WTC11 (cell line): Measurements from ENCODE around the gene ERBB4. TPM values are rescaled to one million over a fixed set of nuclear protein-coding genes. Genes with fewer than 3 reads are reported as not detected.

Experiments used
- ATAC-seq: fragments of 200-7000 bp; cut with Tn5 transposase; 2 replicates; pipeline ENCODE4 v1.10.0; 2021; ENCODE audit warnings: mild to moderate bottlenecking, moderate library complexity
- CTCF ChIA-PET: fragments of 300-600 bp; sonication (Branson Sonifier 250); formaldehyde crosslinking; loops from one replicate; lab custom pipeline; 2021; ENCODE audit warnings: antibody characterized with exemption; lab: Charles Lee
- POLR2A ChIA-PET: fragments of 350-600 bp; sonication (Branson Sonifier 250); formaldehyde crosslinking; loops from one replicate; lab custom pipeline; 2021; ENCODE audit warnings: antibody characterized with exemption; lab: Charles Lee
- DNase-seq: peaks from one replicate; pipeline ENCODE4 v3.0.0; 2021; ENCODE audit warnings: low spot score
- H3K27ac Mint-ChIP-seq: 2 replicates; pipeline ENCODE4 v1.8.0; 2021; ENCODE audit warnings: mixed read lengths
- H3K27me3 Mint-ChIP-seq: 2 replicates; pipeline ENCODE4 v1.8.0; 2021; ENCODE audit warnings: low read depth, mild to moderate bottlenecking, moderate library complexity, mixed read lengths
- H3K36me3 Mint-ChIP-seq: 2 replicates; pipeline ENCODE4 v1.8.0; 2021; ENCODE audit warnings: mixed read lengths
- H3K4me1 Mint-ChIP-seq: 2 replicates; pipeline ENCODE4 v1.8.0; 2022; ENCODE audit warnings: mixed read lengths
- H3K4me3 Mint-ChIP-seq: 2 replicates; pipeline ENCODE4 v1.8.0; 2021; ENCODE audit warnings: mild to moderate bottlenecking, moderate library complexity, mixed read lengths
- H3K9me3 Mint-ChIP-seq: 2 replicates; pipeline ENCODE4 v1.8.0; 2021; ENCODE audit warnings: mixed read lengths
- ATF1 ChIP-seq: sonication (generic); formaldehyde crosslinking; IDR thresholded peaks from 2 replicates; pipeline ENCODE4 v1.8.1; 2023; ENCODE audit warnings: mild to moderate bottlenecking, moderate library complexity, missing genetic modification reagents
- CREM ChIP-seq: sonication (generic); formaldehyde crosslinking; IDR thresholded peaks from 2 replicates; pipeline ENCODE4 v1.8.1; 2022; ENCODE audit warnings: mild to moderate bottlenecking, missing genetic modification reagents, moderate library complexity
- EMX1 ChIP-seq: fragments of 250-450 bp; sonication (Bioruptor Pico); IDR thresholded peaks from 2 replicates; pipeline ENCODE4 v1.8.0; 2021; ENCODE audit warnings: mild to moderate bottlenecking
- ETV6 ChIP-seq: sonication (generic); formaldehyde crosslinking; IDR thresholded peaks from 2 replicates; pipeline ENCODE4 v1.8.1; 2022; ENCODE audit warnings: mild to moderate bottlenecking, missing genetic modification reagents
- FOXP1 ChIP-seq: sonication (generic); formaldehyde crosslinking; IDR thresholded peaks from 2 replicates; pipeline ENCODE4 v1.8.0; 2022; ENCODE audit warnings: missing genetic modification reagents, mild to moderate bottlenecking, moderate library complexity, borderline replicate concordance
- NR3C1 ChIP-seq: sonication (generic); formaldehyde crosslinking; conservative IDR thresholded peaks from 2 replicates; pipeline ENCODE4 v1.8.1; 2023; ENCODE audit warnings: low read depth, mild to moderate bottlenecking, missing genetic modification reagents
- SMAD4 ChIP-seq: sonication (generic); formaldehyde crosslinking; IDR thresholded peaks from 2 replicates; pipeline ENCODE4 v1.8.0; 2022; ENCODE audit warnings: mild to moderate bottlenecking, missing genetic modification reagents
- SOX15 ChIP-seq: fragments of 250-450 bp; sonication (Bioruptor Pico); IDR thresholded peaks from 2 replicates; pipeline ENCODE4 v1.9.0; 2021; ENCODE audit warnings: mild to moderate bottlenecking
- TCF7 ChIP-seq: sonication (generic); formaldehyde crosslinking; IDR thresholded peaks from 2 replicates; pipeline ENCODE4 v1.8.0; 2022; ENCODE audit warnings: mild to moderate bottlenecking, low read depth, missing genetic modification reagents, moderate library complexity
- TEAD1 ChIP-seq: sonication (generic); formaldehyde crosslinking; IDR thresholded peaks from 2 replicates; pipeline ENCODE4 v1.8.0; 2022; ENCODE audit warnings: mild to moderate bottlenecking, missing genetic modification reagents
- TEAD4 ChIP-seq: sonication (generic); formaldehyde crosslinking; IDR thresholded peaks from 2 replicates; pipeline ENCODE4 v1.8.0; 2022; ENCODE audit warnings: mild to moderate bottlenecking, missing genetic modification reagents
- ZNF671 ChIP-seq: fragments of 250-450 bp; sonication (Bioruptor Pico); IDR thresholded peaks from 2 replicates; pipeline ENCODE4 v1.8.0; 2021; ENCODE audit warnings: mild to moderate bottlenecking
- total RNA-seq: library from RNA; stranded (reverse); gene quantifications from 3 replicates; pipeline ENCODE4 v1.2.3, GENCODE V29; 2021
- TF ChIP-seq, protein P1 (sequence below): sonication (generic); formaldehyde crosslinking; IDR thresholded peaks from 2 replicates; pipeline ENCODE4 v1.8.1; 2023; ENCODE audit warnings: mild to moderate bottlenecking, missing genetic modification reagents, moderate library complexity
- TF ChIP-seq, protein P2 (sequence below): sonication (generic); formaldehyde crosslinking; IDR thresholded peaks from 2 replicates; pipeline ENCODE4 v1.8.0; 2022; ENCODE audit warnings: mild to moderate bottlenecking, missing genetic modification reagents
- TF ChIP-seq, protein P3 (sequence below): sonication (generic); formaldehyde crosslinking; IDR thresholded peaks from 2 replicates; pipeline ENCODE4 v1.8.0; 2022; ENCODE audit warnings: mild to moderate bottlenecking, missing genetic modification reagents
- TF ChIP-seq, protein P4 (sequence below): fragments of 250-450 bp; sonication (Bioruptor Pico); IDR thresholded peaks from 2 replicates; pipeline ENCODE4 v1.9.0; 2021; ENCODE audit warnings: mild to moderate bottlenecking, borderline replicate concordance
- TF ChIP-seq, protein P5 (sequence below): fragments of 200-600 bp; IDR thresholded peaks from 2 replicates; pipeline ENCODE4 v1.8.0; 2022; ENCODE audit warnings: antibody characterized with exemption
- TF ChIP-seq, protein P6 (sequence below): fragments of 250-450 bp; sonication (Bioruptor Pico); IDR thresholded peaks from 2 replicates; pipeline ENCODE4 v1.9.0; 2021; ENCODE audit warnings: moderate library complexity, mild to moderate bottlenecking, inconsistent platforms, borderline replicate concordance

Gene ERBB4
- total RNA-seq, 1 experiment from 2014 or later: 1.6 TPM

DNA sequence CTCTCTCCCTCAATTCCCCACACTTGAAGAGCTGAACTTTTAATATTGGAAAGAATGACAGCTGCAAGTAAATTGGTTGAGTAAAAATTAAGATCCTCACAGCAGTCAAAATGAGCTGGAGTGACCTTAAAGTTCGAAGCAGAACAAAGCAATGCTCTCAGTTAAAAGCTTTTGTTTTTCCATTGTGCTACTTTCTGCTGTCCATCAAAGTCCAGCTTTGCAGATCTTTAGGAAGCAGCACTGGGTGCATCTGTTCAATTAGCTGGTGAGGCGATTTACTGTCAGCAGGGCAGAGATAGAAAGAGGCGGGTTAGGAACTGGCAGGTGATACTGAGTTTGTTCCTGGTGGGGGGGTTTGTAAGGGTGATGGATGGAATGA lies 1147.4 kb downstream of the ERBB4 start:
- no peak for TF ChIP-seq TCF7
- TF ChIP-seq, protein P1, sequence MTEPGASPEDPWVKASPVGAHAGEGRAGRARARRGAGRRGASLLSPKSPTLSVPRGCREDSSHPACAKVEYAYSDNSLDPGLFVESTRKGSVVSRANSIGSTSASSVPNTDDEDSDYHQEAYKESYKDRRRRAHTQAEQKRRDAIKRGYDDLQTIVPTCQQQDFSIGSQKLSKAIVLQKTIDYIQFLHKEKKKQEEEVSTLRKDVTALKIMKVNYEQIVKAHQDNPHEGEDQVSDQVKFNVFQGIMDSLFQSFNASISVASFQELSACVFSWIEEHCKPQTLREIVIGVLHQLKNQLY (CRISPR knock-in tag): no peak
- TF ChIP-seq, all 79 proteins: peak for 0
- Mint-ChIP-seq H3K36me3 (no peaks in the 10 kb centered on the region), H3K9me3 (no peaks in the 10 kb centered on the region), H3K4me1 (peaks cover 23% of the 10 kb centered on the region), H3K27ac (no peak overlapping the region), H3K27me3 (no peaks in the 10 kb centered on the region), H3K4me3 (no peak overlapping the region)
- DNase-seq: no peak
- no peak for ATAC-seq
- POLR2A ChIA-PET: no interaction called here
- CTCF ChIA-PET: no interaction called here

DNA sequence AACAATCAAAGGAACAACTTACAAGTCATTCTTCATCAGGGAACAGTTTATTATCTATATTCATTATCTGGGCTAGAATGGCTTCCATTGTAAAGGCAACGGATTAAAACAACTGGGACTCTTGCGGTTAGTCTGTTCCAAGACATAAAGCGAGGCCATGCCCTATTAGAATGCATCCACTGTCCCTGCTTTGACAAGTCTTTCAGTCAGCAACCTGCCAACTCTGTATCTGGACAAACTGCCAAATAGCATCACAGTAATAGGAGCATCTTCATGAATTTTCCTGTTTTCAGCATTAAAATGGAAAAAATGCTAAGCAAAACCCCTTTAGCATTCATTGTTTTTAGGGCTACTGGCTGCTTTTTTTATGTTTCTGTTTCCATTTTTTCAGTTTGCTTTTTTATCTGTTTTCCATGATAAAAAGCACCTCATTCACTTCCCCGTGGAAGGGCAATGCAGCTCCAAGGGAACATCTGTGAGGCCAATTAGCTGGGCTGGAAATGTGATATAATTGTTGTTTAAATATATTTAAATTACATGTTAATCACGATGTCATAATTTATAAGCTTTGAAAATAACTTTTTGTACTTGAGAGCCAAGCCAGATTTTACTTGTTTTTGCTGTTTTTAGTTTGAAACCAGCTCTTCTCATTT lies 1147.9 kb downstream of the ERBB4 start:
- peaks cover 23% of the 10 kb centered on the region for H3K4me1 Mint-ChIP-seq
- no peak overlapping the region for H3K27ac Mint-ChIP-seq
- POLR2A ChIA-PET: no interaction called here

DNA sequence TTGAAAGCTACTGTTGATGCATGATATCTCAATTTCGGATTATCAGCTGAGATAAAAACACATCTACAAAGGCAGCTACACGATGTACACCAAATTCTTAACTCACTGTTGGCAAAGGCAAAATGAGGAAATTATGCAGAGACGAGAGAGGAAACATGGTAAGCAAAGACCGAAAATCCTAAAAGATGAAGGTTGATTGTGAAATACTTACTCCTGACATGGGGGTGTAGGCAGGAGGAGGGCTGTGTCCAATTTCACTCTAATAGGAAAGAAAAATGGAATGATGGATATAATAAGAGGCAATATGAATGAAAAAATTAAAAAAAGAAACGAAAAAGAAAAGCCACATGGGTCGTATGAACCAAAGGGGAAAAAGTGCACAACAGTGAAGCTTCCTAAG lies 1150.9 kb downstream of the ERBB4 start:
- Mint-ChIP-seq H3K27me3 (no peaks in the 10 kb centered on the region), H3K4me3 (no peak overlapping the region), H3K4me1 (peaks cover 23% of the 10 kb centered on the region), H3K9me3 (no peaks in the 10 kb centered on the region), H3K36me3 (no peaks in the 10 kb centered on the region), H3K27ac (no peak overlapping the region)
- no peak for DNase-seq
- ChIA-PET POLR2A (interaction anchor here (1.0 kb wide), 1 partner anchor 28 kb away, joined by 3 read pairs; no protein-coding TSS in a partner anchor), CTCF (no interaction called here)
- TF ChIP-seq, protein P2, sequence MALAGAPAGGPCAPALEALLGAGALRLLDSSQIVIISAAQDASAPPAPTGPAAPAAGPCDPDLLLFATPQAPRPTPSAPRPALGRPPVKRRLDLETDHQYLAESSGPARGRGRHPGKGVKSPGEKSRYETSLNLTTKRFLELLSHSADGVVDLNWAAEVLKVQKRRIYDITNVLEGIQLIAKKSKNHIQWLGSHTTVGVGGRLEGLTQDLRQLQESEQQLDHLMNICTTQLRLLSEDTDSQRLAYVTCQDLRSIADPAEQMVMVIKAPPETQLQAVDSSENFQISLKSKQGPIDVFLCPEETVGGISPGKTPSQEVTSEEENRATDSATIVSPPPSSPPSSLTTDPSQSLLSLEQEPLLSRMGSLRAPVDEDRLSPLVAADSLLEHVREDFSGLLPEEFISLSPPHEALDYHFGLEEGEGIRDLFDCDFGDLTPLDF (CRISPR knock-in tag): no peak
- TF ChIP-seq ATF1 (no peak), SMAD4 (no peak), TEAD1 (CRISPR knock-in tag) (no peak), CREM (no peak), EMX1 (CRISPR knock-in tag) (no peak), ZNF671 (CRISPR knock-in tag) (no peak)
- ATAC-seq: no peak

More for the DNA sequence above, 1147.9 kb downstream of the ERBB4 start:
- Mint-ChIP-seq H3K27me3 (no peaks in the 10 kb centered on the region), H3K36me3 (no peaks in the 10 kb centered on the region), H3K9me3 (no peaks in the 10 kb centered on the region), H3K4me3 (no peak overlapping the region)
- no peak for DNase-seq
- TF ChIP-seq, protein P3, sequence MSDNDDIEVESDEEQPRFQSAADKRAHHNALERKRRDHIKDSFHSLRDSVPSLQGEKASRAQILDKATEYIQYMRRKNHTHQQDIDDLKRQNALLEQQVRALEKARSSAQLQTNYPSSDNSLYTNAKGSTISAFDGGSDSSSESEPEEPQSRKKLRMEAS: no peak
- TF ChIP-seq TEAD4 (CRISPR knock-in tag) (no peak), ETV6 (CRISPR knock-in tag) (no peak), FOXP1 (CRISPR knock-in tag) (no peak), NR3C1 (CRISPR knock-in tag) (no peak), SOX15 (no peak)
- TF ChIP-seq, protein P4, sequence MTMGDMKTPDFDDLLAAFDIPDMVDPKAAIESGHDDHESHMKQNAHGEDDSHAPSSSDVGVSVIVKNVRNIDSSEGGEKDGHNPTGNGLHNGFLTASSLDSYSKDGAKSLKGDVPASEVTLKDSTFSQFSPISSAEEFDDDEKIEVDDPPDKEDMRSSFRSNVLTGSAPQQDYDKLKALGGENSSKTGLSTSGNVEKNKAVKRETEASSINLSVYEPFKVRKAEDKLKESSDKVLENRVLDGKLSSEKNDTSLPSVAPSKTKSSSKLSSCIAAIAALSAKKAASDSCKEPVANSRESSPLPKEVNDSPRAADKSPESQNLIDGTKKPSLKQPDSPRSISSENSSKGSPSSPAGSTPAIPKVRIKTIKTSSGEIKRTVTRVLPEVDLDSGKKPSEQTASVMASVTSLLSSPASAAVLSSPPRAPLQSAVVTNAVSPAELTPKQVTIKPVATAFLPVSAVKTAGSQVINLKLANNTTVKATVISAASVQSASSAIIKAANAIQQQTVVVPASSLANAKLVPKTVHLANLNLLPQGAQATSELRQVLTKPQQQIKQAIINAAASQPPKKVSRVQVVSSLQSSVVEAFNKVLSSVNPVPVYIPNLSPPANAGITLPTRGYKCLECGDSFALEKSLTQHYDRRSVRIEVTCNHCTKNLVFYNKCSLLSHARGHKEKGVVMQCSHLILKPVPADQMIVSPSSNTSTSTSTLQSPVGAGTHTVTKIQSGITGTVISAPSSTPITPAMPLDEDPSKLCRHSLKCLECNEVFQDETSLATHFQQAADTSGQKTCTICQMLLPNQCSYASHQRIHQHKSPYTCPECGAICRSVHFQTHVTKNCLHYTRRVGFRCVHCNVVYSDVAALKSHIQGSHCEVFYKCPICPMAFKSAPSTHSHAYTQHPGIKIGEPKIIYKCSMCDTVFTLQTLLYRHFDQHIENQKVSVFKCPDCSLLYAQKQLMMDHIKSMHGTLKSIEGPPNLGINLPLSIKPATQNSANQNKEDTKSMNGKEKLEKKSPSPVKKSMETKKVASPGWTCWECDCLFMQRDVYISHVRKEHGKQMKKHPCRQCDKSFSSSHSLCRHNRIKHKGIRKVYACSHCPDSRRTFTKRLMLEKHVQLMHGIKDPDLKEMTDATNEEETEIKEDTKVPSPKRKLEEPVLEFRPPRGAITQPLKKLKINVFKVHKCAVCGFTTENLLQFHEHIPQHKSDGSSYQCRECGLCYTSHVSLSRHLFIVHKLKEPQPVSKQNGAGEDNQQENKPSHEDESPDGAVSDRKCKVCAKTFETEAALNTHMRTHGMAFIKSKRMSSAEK (CRISPR knock-in tag): no peak
- TF ChIP-seq, protein P5, sequence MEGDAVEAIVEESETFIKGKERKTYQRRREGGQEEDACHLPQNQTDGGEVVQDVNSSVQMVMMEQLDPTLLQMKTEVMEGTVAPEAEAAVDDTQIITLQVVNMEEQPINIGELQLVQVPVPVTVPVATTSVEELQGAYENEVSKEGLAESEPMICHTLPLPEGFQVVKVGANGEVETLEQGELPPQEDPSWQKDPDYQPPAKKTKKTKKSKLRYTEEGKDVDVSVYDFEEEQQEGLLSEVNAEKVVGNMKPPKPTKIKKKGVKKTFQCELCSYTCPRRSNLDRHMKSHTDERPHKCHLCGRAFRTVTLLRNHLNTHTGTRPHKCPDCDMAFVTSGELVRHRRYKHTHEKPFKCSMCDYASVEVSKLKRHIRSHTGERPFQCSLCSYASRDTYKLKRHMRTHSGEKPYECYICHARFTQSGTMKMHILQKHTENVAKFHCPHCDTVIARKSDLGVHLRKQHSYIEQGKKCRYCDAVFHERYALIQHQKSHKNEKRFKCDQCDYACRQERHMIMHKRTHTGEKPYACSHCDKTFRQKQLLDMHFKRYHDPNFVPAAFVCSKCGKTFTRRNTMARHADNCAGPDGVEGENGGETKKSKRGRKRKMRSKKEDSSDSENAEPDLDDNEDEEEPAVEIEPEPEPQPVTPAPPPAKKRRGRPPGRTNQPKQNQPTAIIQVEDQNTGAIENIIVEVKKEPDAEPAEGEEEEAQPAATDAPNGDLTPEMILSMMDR: no peak
- TF ChIP-seq, protein P6, sequence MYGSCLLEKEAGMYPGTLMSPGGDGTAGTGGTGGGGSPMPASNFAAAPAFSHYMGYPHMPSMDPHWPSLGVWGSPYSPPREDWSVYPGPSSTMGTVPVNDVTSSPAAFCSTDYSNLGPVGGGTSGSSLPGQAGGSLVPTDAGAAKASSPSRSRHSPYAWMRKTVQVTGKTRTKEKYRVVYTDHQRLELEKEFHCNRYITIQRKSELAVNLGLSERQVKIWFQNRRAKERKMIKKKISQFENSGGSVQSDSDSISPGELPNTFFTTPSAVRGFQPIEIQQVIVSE: no peak
- no peak; the same call in 1 of the 2 replicates for ATAC-seq
- CTCF ChIA-PET: no interaction called here
